ENCODE measurements around the gene KCNQ1. TPM values are rescaled to one million over a fixed set of nuclear protein-coding genes. Genes with fewer than 3 reads are reported as not detected.
A peak's percentile ranks its signal among the peaks of the same experiment; 100 is the strongest.

Gene KCNQ1
- total RNA-seq, 1 experiment from 2014 or later = 2.5 TPM

DNA sequence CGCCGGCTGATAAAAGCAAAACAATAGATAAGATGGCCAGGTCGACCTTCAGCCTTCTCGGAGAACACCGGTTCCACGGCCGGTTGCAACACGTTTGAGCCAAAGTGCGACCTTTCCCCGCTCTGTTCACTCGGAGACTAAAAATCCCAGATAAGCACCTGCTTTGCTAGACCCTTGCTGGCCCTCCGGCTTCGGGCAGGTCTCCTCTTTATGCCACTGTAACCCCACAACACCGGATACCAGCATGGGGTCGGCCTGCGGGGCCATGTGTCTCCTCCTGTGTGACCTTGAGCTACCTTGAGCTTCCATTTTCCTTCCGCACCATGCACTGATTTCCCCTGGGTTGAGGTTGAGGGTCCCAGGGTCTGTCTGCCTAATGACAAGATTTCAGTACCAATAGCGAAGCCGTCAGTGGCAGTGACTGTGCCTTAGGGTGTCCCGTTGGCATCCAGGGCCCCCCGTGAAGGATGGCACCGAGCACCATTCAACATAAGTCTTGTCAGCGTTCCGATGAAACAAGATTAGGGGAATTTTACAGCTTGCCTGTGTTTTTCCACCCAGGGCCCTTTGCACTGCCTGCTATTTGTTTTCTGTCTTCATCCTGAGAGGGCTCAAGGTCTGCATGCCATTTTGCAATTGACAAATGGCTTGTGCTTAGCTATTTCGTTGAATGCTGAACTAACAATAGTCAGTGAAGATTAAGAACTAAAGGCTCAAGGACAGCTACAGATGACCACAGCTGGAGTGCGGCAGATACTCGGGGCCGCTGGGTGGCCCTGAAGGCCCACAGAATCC, 118.6 kb downstream of the KCNQ1 start:
- Mint-ChIP-seq H3K27me3 (ENCODE audit: low read depth) (peaks cover 78% of the 10 kb centered on the region), H3K9me3 (no peaks in the 10 kb centered on the region), H3K27ac (no peak overlapping the region), H3K4me3 (no peak overlapping the region), H3K36me3 (no peaks in the 10 kb centered on the region), H3K4me1 (no peaks in the 10 kb centered on the region)
- ATAC-seq (no peak), DNase-seq (ENCODE audit: low spot score) (no peak)
- POLR2A ChIA-PET = no interaction called here
- CTCF ChIA-PET = interaction anchor here (0.8 to 2.0 kb wide), 2 partner anchors 30 to 329 kb away, joined by 3 to 7 read pairs; no protein-coding TSS in a partner anchor
- no peak for TF ChIP-seq EMX1 (CRISPR knock-in tag; IDR thresholded peaks at IDR 0.05)
- no peak for TF ChIP-seq ZNF219 (CRISPR knock-in tag; IDR thresholded peaks at IDR 0.05; ENCODE audit: borderline replicate concordance)
- TF ChIP-seq GABPB1 (CRISPR knock-in tag; IDR thresholded peaks at IDR 0.05) = peak; percentile 50; the same call in 1 of the 2 replicates

DNA sequence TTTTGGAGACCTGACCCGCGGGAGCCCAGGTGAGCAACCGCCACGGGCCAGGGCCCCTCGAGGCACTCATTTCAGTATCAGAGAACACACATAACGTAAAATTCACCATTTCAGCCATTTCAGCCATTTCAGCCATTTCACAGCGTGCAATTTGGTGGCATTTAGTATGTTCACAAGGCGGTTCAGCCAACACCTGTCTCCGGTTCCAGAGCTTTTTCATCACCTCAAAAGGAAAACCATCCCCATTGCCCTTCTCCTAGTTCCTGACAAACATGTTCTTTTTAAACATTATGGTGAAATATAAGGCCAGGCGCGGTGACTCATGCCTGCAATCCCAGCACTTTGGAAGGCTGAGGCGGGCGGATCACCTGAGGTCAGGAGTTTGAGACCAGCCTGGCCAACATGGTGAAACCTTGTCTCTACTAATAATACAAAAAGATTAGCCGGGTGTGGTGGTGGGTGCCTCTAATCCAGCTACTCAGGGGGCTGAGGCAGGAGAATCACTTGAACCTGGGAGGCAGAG, 119.3 kb downstream of the KCNQ1 start:
- Mint-ChIP-seq H3K4me3 (no peak overlapping the region), H3K27ac (no peak overlapping the region), H3K27me3 (ENCODE audit: low read depth) (peaks cover 79% of the 10 kb centered on the region), H3K9me3 (no peaks in the 10 kb centered on the region), H3K4me1 (no peaks in the 10 kb centered on the region), H3K36me3 (no peaks in the 10 kb centered on the region)
- CTCF ChIA-PET = no interaction called here
- ATAC-seq (no peak), DNase-seq (ENCODE audit: low spot score) (no peak)
- no peak for TF ChIP-seq JUN (CRISPR knock-in tag; IDR thresholded peaks at IDR 0.05)
- TF ChIP-seq SOX15 (CRISPR knock-in tag; IDR thresholded peaks at IDR 0.05) = no peak
- no peak for TF ChIP-seq NFATC4 (CRISPR knock-in tag; IDR thresholded peaks at IDR 0.05)
- TF ChIP-seq ETV6 (CRISPR knock-in tag; IDR thresholded peaks at IDR 0.05) = no peak
- POLR2A ChIA-PET = no interaction called here

DNA sequence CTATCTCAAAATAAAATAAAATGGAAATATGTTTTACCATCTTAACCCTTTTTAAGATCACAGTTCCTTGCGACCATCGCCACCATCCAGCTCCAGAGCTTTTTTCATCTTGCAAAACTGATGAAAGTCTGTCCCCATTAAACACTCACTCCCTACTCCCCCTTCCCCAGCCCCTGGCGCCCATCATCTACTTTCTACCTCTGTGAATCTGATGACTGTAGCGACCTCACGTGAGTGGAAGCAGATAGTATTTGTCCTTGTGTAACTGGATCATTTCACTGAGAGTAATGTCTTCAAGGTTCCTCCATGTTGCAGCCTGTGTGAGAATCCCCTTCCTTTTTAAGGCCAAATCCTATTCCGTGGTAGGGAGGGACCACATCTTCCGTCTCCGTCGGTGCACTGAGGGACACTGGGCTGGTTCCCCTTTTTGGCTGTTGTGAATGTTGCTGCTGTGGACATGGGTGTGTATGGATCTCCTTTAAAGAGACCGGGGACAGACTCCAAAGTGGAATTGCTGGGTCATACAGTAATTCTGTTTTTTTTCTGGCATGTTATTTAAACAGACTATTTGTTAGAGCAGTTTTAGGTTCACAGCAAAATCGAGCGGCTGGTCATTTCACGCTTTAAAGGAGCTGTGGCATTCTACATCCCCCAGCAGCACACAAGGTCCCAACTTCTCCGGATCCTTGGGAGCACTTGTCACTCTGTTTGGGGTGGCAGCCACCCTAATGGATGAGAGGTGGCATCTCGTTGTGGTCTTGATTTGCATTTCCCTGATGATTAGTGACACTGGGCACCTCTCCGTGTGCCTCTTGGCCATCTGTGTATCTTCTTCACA, 120.0 kb downstream of the KCNQ1 start:
- CTCF ChIA-PET = no interaction called here
- peaks cover 76% of the 10 kb centered on the region for H3K27me3 Mint-ChIP-seq (ENCODE audit: low read depth)
- H3K27ac Mint-ChIP-seq = no peak overlapping the region

More for the DNA sequence above, 120.0 kb downstream of the KCNQ1 start:
- no peak for ATAC-seq
- H3K9me3 Mint-ChIP-seq = no peaks in the 10 kb centered on the region
- no peaks in the 10 kb centered on the region for H3K4me1 Mint-ChIP-seq
- H3K4me3 Mint-ChIP-seq = no peak overlapping the region
- TF ChIP-seq HMGA2 (CRISPR knock-in tag; IDR thresholded peaks at IDR 0.05) (no peak), ZNF317 (CRISPR knock-in tag; IDR thresholded peaks at IDR 0.05; ENCODE audit: borderline replicate concordance, low read depth) (no peak), FOXK1 (CRISPR knock-in tag; IDR thresholded peaks at IDR 0.05) (no peak), NR1H2 (CRISPR knock-in tag; IDR thresholded peaks at IDR 0.05) (no peak), ZNF219 (CRISPR knock-in tag; IDR thresholded peaks at IDR 0.05; ENCODE audit: borderline replicate concordance) (no peak), ZNF232 (CRISPR knock-in tag; IDR thresholded peaks at IDR 0.05) (no peak), ZNF138 (CRISPR knock-in tag; conservative IDR thresholded peaks at IDR 0.05) (no peak), SP1 (CRISPR knock-in tag; conservative IDR thresholded peaks at IDR 0.05) (no peak), GRHL2 (CRISPR knock-in tag; IDR thresholded peaks at IDR 0.05; ENCODE audit: insufficient replicate concordance, severe bottlenecking) (no peak), NFATC4 (CRISPR knock-in tag; IDR thresholded peaks at IDR 0.05) (no peak)
- TF ChIP-seq, protein P1, sequence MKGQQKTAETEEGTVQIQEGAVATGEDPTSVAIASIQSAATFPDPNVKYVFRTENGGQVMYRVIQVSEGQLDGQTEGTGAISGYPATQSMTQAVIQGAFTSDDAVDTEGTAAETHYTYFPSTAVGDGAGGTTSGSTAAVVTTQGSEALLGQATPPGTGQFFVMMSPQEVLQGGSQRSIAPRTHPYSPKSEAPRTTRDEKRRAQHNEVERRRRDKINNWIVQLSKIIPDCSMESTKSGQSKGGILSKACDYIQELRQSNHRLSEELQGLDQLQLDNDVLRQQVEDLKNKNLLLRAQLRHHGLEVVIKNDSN (CRISPR knock-in tag; IDR thresholded peaks at IDR 0.05) = no peak
- TF ChIP-seq, protein P2, sequence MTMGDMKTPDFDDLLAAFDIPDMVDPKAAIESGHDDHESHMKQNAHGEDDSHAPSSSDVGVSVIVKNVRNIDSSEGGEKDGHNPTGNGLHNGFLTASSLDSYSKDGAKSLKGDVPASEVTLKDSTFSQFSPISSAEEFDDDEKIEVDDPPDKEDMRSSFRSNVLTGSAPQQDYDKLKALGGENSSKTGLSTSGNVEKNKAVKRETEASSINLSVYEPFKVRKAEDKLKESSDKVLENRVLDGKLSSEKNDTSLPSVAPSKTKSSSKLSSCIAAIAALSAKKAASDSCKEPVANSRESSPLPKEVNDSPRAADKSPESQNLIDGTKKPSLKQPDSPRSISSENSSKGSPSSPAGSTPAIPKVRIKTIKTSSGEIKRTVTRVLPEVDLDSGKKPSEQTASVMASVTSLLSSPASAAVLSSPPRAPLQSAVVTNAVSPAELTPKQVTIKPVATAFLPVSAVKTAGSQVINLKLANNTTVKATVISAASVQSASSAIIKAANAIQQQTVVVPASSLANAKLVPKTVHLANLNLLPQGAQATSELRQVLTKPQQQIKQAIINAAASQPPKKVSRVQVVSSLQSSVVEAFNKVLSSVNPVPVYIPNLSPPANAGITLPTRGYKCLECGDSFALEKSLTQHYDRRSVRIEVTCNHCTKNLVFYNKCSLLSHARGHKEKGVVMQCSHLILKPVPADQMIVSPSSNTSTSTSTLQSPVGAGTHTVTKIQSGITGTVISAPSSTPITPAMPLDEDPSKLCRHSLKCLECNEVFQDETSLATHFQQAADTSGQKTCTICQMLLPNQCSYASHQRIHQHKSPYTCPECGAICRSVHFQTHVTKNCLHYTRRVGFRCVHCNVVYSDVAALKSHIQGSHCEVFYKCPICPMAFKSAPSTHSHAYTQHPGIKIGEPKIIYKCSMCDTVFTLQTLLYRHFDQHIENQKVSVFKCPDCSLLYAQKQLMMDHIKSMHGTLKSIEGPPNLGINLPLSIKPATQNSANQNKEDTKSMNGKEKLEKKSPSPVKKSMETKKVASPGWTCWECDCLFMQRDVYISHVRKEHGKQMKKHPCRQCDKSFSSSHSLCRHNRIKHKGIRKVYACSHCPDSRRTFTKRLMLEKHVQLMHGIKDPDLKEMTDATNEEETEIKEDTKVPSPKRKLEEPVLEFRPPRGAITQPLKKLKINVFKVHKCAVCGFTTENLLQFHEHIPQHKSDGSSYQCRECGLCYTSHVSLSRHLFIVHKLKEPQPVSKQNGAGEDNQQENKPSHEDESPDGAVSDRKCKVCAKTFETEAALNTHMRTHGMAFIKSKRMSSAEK (CRISPR knock-in tag; IDR thresholded peaks at IDR 0.05; ENCODE audit: borderline replicate concordance) = no peak
- TF ChIP-seq, protein P3, sequence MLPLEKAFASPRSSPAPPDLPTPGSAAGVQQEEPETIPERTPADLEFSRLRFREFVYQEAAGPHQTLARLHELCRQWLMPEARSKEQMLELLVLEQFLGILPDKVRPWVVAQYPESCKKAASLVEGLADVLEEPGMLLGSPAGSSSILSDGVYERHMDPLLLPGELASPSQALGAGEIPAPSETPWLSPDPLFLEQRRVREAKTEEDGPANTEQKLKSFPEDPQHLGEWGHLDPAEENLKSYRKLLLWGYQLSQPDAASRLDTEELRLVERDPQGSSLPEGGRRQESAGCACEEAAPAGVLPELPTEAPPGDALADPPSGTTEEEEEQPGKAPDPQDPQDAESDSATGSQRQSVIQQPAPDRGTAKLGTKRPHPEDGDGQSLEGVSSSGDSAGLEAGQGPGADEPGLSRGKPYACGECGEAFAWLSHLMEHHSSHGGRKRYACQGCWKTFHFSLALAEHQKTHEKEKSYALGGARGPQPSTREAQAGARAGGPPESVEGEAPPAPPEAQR (CRISPR knock-in tag; IDR thresholded peaks at IDR 0.05) = no peak
- TF ChIP-seq, protein P4, sequence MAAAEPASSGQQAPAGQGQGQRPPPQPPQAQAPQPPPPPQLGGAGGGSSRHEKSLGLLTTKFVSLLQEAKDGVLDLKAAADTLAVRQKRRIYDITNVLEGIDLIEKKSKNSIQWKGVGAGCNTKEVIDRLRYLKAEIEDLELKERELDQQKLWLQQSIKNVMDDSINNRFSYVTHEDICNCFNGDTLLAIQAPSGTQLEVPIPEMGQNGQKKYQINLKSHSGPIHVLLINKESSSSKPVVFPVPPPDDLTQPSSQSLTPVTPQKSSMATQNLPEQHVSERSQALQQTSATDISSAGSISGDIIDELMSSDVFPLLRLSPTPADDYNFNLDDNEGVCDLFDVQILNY (CRISPR knock-in tag; IDR thresholded peaks at IDR 0.05) = no peak
- no peaks in the 10 kb centered on the region for H3K36me3 Mint-ChIP-seq
- no peak for DNase-seq (ENCODE audit: low spot score)
- POLR2A ChIA-PET = no interaction called here

Data from WTC11 (cell line).